H1 (cell line): ENCODE results near the gene RER1. TPM values are rescaled to one million over a fixed set of nuclear protein-coding genes. Genes with fewer than 3 reads are reported as not detected.

Experiments used
- BACH1 ChIP-seq: IDR thresholded peaks from 2 replicates; pipeline ENCODE4 v1.6.1; 2012; ENCODE audit warnings: low read length, improper control_type of control experiment
- BCL11A ChIP-seq, 2 experiments: IDR thresholded peaks; one replicate each; pipeline ENCODE4 v1.6.1; 2011; ENCODE audit warnings: low read depth in 2 of 2, low read length in 2 of 2, mild to moderate bottlenecking in 2 of 2
- CEBPB ChIP-seq: IDR thresholded peaks from 2 replicates; pipeline ENCODE4 v1.6.1; 2012; ENCODE audit warnings: low read depth, low read length
- EP300 ChIP-seq, 2 experiments: IDR thresholded peaks; 1 replicate in 1 of 2; 2 replicates in 1 of 2; pipeline ENCODE4 v1.6.1; 2011 to 2012; ENCODE audit warnings: low read depth in 2 of 2, low read length in 2 of 2, mild to moderate bottlenecking in 2 of 2, borderline replicate concordance in 1 of 2, inconsistent platforms in 1 of 2, moderate library complexity in 1 of 2
- EZH2 ChIP-seq: fragments of 200-600 bp; sonication (generic); IDR thresholded peaks from 2 replicates; pipeline ENCODE4 v1.7.1; 2012; ENCODE audit warnings: low read depth, mild to moderate bottlenecking, moderate library complexity, low read length, inconsistent platforms; ENCODE audit not compliant: severe bottlenecking
- JUN ChIP-seq: IDR thresholded peaks from 2 replicates; pipeline ENCODE4 v1.6.1; 2011; ENCODE audit warnings: low read depth, mild to moderate bottlenecking, improper control_type of control experiment, low read length
- KDM4A ChIP-seq: IDR thresholded peaks from one replicate; pipeline ENCODE4 v1.7.1; 2012; ENCODE audit warnings: low read depth, mild to moderate bottlenecking, moderate library complexity, low read length, inconsistent platforms; ENCODE audit not compliant: severe bottlenecking
- MAFK ChIP-seq: IDR thresholded peaks from 2 replicates; pipeline ENCODE4 v1.6.1; 2012; ENCODE audit warnings: low read depth, mild to moderate bottlenecking, improper control_type of control experiment, low read length
- PHF8 ChIP-seq: fragments of 200-600 bp; sonication (generic); conservative IDR thresholded peaks from 2 replicates; pipeline ENCODE4 v1.7.1; 2012; ENCODE audit warnings: low read depth, mild to moderate bottlenecking, inconsistent platforms, low read length, moderate library complexity
- TCF12 ChIP-seq: IDR thresholded peaks from 2 replicates; pipeline ENCODE4 v1.6.1; 2011; ENCODE audit warnings: low read depth, mild to moderate bottlenecking, low read length
- polyA plus RNA-seq, 7 experiments: library from polyadenylated mRNA; depleted of rRNA in 3 of 7; stranded (reverse) in 5 of 7; unstranded in 2 of 7; fragments of >200 nt in 5 of 7; fragments of 200-250 nt in 2 of 7; gene quantifications; 1 replicate in 5 of 7; 2 replicates in 1 of 7; 4 replicates in 1 of 7; pipeline versions ENCODE4 v1.2.1 to v1.2.3, GENCODE V29; 2011 to 2013; ENCODE audit warnings: missing spikeins in 2 of 7, mixed read lengths in 2 of 7
- total RNA-seq: library from RNA; stranded (reverse); fragmentation: NEBNext Ultra II Directional; extraction: Animal tissue kit (Norgen Biotek cat#: 25700); gene quantifications from 2 replicates; pipeline ENCODE4 v1.2.1, GENCODE V29; 2021

Gene RER1
- total and polyA plus RNA-seq, 2 of the 8 experiments (the other 6 are each of a cell fraction or from before 2014, with no cell fraction given): 102 to 134 TPM

DNA sequence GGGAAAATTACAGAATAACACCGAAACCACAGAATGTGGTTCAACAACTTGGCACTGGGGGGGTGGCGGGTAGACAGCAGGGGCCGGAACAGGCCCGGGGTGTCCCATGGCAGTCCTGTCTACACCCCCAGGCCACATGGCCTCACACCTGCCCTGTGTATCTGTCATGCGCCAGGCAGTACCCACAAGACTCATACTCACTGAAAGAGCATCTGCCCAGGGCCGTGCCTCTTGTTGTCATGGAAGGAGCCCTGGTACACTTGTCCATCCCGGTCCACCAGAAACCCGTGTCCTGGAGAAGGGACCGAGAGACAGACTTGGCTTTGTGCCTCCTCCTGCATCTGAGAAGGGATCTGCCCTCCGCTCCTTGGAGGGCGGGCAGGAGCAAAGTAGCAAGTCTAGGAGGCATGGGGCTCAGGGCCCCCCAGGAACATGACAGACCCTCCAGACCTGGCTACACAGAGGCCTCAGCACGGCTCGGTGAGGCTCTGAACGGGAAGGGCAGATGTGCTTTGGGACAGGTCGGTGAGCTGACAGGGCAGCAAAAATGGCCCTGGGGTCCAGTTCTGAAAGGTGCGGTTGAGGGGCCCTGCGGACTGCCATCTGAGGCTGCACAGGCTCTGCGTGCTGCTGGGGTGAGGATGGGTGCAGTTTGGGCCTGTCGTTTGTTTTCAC is 5.9 kb upstream of the RER1 start (continued):
- TF ChIP-seq EP300 (IDR thresholded peaks at IDR 0.05; ENCODE audit: borderline replicate concordance in 1 of 2, low read depth in 2 of 2, low read length in 2 of 2): no peak
- no peak for TF ChIP-seq TCF12
- TF ChIP-seq JUN: no peak
- no peak for TF ChIP-seq CEBPB
- no peak for TF ChIP-seq MAFK
- no peak for TF ChIP-seq PHF8
- no peak for TF ChIP-seq EZH2
- TF ChIP-seq BACH1: no peak
- no peak for TF ChIP-seq BCL11A (IDR thresholded peaks at IDR 0.05; ENCODE audit: low read depth in 2 of 2, low read length in 2 of 2)
- TF ChIP-seq KDM4A: no peak
